Measurements from ENCODE around the gene CC2D1B. TPM values are rescaled to one million over a fixed set of nuclear protein-coding genes. Genes with fewer than 3 reads are reported as not detected.

CC2D1B gene
- total RNA-seq, 1 donor from 2014 or later: 66.4 TPM

DNA sequence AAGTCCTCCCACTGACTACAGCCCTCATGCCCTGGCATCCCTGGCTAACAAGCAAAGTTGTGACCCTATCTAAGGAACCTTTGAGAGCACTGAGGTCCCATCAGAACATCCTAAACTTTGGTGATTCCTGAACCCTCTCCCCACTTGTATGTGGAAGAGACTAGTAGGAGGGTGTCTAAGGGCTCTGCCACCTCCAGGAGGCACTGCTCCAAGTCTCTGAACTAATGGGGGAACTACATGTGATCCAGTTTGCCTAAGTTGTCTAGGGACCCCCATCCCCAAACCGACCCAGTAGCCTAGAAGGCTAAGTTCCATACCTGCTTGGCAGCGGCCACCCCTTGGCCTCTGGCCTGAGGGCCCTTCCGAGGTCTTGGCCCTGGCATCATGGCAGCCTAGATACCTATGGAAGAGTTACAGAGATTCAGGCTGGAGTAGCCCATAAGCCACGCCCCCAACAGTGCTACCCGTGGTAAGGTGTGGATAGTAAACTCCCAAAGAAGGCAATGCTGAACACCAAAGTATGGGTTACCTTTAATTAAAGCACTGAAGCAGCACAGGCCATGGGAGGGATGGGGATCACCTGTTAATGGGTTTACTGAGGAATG, 1.7 kb downstream of the CC2D1B start:
- peaks cover 30% of the 10 kb centered on the region for H3K4me1 Mint-ChIP-seq
- peaks cover 48% of the 10 kb centered on the region for H3K36me3 Mint-ChIP-seq (ENCODE audit: low read depth)
- ChIA-PET POLR2A (no interaction called here), CTCF (interaction anchor here (0.6 to 1.2 kb wide), 2 partner anchors 66 to 322 kb away, joined by 3 read pairs; no protein-coding TSS in a partner anchor)
- H3K9me3 Mint-ChIP-seq: no peaks in the 10 kb centered on the region
- peak overlapping the region; percentile 88 for H3K27ac Mint-ChIP-seq
- ATAC-seq (ENCODE audit: low read depth) (no peak), DNase-seq (no peak)
- peaks cover 2% of the 10 kb centered on the region for H3K27me3 Mint-ChIP-seq
- intact Hi-C loops (cut with micrococcal nuclease): loop anchor here (10.0 kb wide), 1 partner anchor 190 kb away; the partner anchor contains the start of gene TUT4
- H3K4me3 Mint-ChIP-seq: peak overlapping the region; percentile 64
- TF ChIP-seq, protein P1, sequence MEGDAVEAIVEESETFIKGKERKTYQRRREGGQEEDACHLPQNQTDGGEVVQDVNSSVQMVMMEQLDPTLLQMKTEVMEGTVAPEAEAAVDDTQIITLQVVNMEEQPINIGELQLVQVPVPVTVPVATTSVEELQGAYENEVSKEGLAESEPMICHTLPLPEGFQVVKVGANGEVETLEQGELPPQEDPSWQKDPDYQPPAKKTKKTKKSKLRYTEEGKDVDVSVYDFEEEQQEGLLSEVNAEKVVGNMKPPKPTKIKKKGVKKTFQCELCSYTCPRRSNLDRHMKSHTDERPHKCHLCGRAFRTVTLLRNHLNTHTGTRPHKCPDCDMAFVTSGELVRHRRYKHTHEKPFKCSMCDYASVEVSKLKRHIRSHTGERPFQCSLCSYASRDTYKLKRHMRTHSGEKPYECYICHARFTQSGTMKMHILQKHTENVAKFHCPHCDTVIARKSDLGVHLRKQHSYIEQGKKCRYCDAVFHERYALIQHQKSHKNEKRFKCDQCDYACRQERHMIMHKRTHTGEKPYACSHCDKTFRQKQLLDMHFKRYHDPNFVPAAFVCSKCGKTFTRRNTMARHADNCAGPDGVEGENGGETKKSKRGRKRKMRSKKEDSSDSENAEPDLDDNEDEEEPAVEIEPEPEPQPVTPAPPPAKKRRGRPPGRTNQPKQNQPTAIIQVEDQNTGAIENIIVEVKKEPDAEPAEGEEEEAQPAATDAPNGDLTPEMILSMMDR (IDR thresholded peaks at IDR 0.05): no peak

DNA sequence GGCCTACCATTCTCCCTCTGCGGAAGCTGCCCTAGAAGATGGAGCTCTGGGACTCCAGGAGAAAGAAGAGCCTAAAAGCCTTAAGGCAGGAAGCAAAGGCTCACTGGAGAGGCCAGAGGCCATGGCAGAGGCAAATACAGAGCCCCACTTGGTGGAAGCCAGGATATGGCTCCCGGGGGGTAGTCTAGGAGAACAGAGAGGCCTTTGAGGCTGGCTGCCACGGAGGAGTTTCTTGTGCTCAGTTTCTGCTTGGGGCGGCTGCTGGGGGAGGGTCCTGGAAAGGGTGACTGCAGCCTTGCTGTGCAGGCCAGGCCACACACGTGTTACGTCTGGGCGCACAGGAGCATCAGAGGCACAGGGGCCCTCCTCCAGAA, 5.4 kb downstream of the CC2D1B start:
- Mint-ChIP-seq H3K36me3 (ENCODE audit: low read depth) (peaks cover 86% of the 10 kb centered on the region), H3K27ac (no peak overlapping the region), H3K27me3 (no peaks in the 10 kb centered on the region), H3K4me3 (no peak overlapping the region), H3K4me1 (peaks cover 17% of the 10 kb centered on the region), H3K9me3 (no peaks in the 10 kb centered on the region)
- CTCF ChIA-PET: no interaction called here
- POLR2A ChIA-PET: interaction anchor here (0.5 kb wide), 1 partner anchor 9 kb away, joined by 3 read pairs; no protein-coding TSS in a partner anchor
- ATAC-seq (ENCODE audit: low read depth): no peak
- DNase-seq: no peak
- intact Hi-C loops (cut with micrococcal nuclease): loop anchor here (10.0 kb wide), 1 partner anchor 194 kb away; the partner anchor contains the start of gene TUT4
- TF ChIP-seq, protein P1 (IDR thresholded peaks at IDR 0.05): no peak

- DNase-seq (no peak), ATAC-seq (ENCODE audit: low read depth) (no peak)
- H3K27ac Mint-ChIP-seq: no peak overlapping the region
- TF ChIP-seq, protein P1 (IDR thresholded peaks at IDR 0.05): no peak
- intact Hi-C loops (cut with micrococcal nuclease): loop anchor here (10.0 kb wide), 1 partner anchor 195 kb away; the partner anchor contains the start of gene TUT4
- H3K9me3 Mint-ChIP-seq: no peaks in the 10 kb centered on the region
- H3K27me3 Mint-ChIP-seq: no peaks in the 10 kb centered on the region
- H3K4me1 Mint-ChIP-seq: peaks cover 11% of the 10 kb centered on the region
- H3K36me3 Mint-ChIP-seq (ENCODE audit: low read depth): peaks cover 87% of the 10 kb centered on the region
- ChIA-PET CTCF (no interaction called here), POLR2A (interaction anchor here (0.5 kb wide), 1 partner anchor 8 kb away, joined by 3 read pairs; no protein-coding TSS in a partner anchor)
- H3K4me3 Mint-ChIP-seq: no peak overlapping the region
These were observed 6.1 kb downstream of the CC2D1B start for GRCh38 chr1:52359676-52360594.

- H3K4me3 Mint-ChIP-seq: no peak overlapping the region
- TF ChIP-seq, protein P1 (IDR thresholded peaks at IDR 0.05): no peak
- CTCF ChIA-PET: no interaction called here
- DNase-seq (no peak), ATAC-seq (ENCODE audit: low read depth) (no peak)
- POLR2A ChIA-PET: no interaction called here
- peaks cover 1% of the 10 kb centered on the region for H3K4me1 Mint-ChIP-seq
- intact Hi-C loops (cut with micrococcal nuclease): no loop called here
- H3K27me3 Mint-ChIP-seq: no peaks in the 10 kb centered on the region
- no peak overlapping the region for H3K27ac Mint-ChIP-seq
- H3K36me3 Mint-ChIP-seq (ENCODE audit: low read depth): peaks cover 93% of the 10 kb centered on the region
- H3K9me3 Mint-ChIP-seq: no peaks in the 10 kb centered on the region
These were observed 7.0 kb downstream of the CC2D1B start for GRCh38 chr1:52358851-52359497.
